HepG2 (cell line): ENCODE data around the gene COBLL1.

Experiments used
- EZH2 ChIP-seq: conservative IDR thresholded peaks from 2 replicates; pipeline ENCODE4 v1.6.1; 2012; ENCODE audit warnings: mild to moderate bottlenecking, low read depth, low read length, moderate library complexity
- FOSL1 ChIP-seq: sonication (generic); formaldehyde crosslinking; IDR thresholded peaks from 2 replicates; pipeline ENCODE4 v1.9.0; 2021; ENCODE audit warnings: missing genetic modification reagents, borderline replicate concordance
- GATA4 ChIP-seq: sonication (generic); IDR thresholded peaks from 2 replicates; pipeline ENCODE4 v1.6.1; 2016; ENCODE audit warnings: antibody characterized with exemption, low read depth, borderline replicate concordance
- MATR3 ChIP-seq: sonication (generic); formaldehyde crosslinking; IDR thresholded peaks from 2 replicates; pipeline ENCODE4 v1.4.0; 2020; ENCODE audit warnings: missing genetic modification reagents
- SNAPC5 ChIP-seq: sonication (generic); formaldehyde crosslinking; IDR thresholded peaks from 2 replicates; pipeline ENCODE4 v1.8.1; 2023; ENCODE audit warnings: mild to moderate bottlenecking, missing genetic modification reagents, borderline replicate concordance
- SP5 ChIP-seq: IDR thresholded peaks from 2 replicates; pipeline ENCODE4 v1.6.1; 2016; ENCODE audit warnings: low read depth, borderline replicate concordance
- ZFP37 ChIP-seq: sonication (generic); formaldehyde crosslinking; IDR thresholded peaks from 2 replicates; pipeline ENCODE4 v1.4.0; 2020; ENCODE audit warnings: missing genetic modification reagents, borderline replicate concordance
- ZNF331 ChIP-seq: sonication (generic); formaldehyde crosslinking; IDR thresholded peaks from 2 replicates; pipeline ENCODE4 v1.4.0; 2020; ENCODE audit warnings: missing genetic modification reagents
- ZNF850 ChIP-seq: sonication (generic); formaldehyde crosslinking; conservative IDR thresholded peaks from 2 replicates; pipeline ENCODE4 v1.9.0; 2021; ENCODE audit warnings: mild to moderate bottlenecking, missing genetic modification reagents
- TF ChIP-seq, protein P1 (sequence below): IDR thresholded peaks from 2 replicates; pipeline ENCODE4 v1.6.1; 2016; ENCODE audit warnings: low read depth, borderline replicate concordance

- TF ChIP-seq ZNF331 (CRISPR knock-in tag) (no peak), SP5 (CRISPR knock-in tag) (no peak), SNAPC5 (no peak), GATA4 (no peak), EZH2 (no peak), MATR3 (CRISPR knock-in tag) (no peak), ZFP37 (no peak), FOSL1 (CRISPR knock-in tag) (no peak), ZNF850 (no peak)
- TF ChIP-seq, protein P1, sequence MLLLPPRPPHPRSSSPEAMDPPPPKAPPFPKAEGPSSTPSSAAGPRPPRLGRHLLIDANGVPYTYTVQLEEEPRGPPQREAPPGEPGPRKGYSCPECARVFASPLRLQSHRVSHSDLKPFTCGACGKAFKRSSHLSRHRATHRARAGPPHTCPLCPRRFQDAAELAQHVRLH (CRISPR knock-in tag): no peak
Measured at GRCh38 chr2:164780611-164781178, 60.9 kb downstream of the COBLL1 start.
